IMR-90 (cell line): Measurements from ENCODE around the gene MND1. TPM values are rescaled to one million over a fixed set of nuclear protein-coding genes. Genes with fewer than 3 reads are reported as not detected.

ENCODE experiments used
- ATAC-seq: fragments of 200-7000 bp; cut with Tn5 transposase; 2 replicates; pipeline ENCODE4 v1.9.1; 2020; ENCODE audit warnings: low read depth, mild to moderate bottlenecking, moderate library complexity
- BruUV-seq: library from RNA; stranded (reverse); fragments of 400-500 nt; replicated peaks from 2 replicates; lab custom pipeline; 2021; lab: Mats Ljungman, UMichigan
- CTCF ChIA-PET: fragments of 300-600 bp; formaldehyde crosslinking; extraction: SDS; loops from one replicate; lab custom pipeline; 2021; ENCODE audit warnings: antibody characterized with exemption; lab: Yijun Ruan, JAX
- POLR2A ChIA-PET: fragments of 300-600 bp; sonication (Branson Sonifier 250); formaldehyde crosslinking; loops from one replicate; lab custom pipeline; 2022; ENCODE audit warnings: antibody characterized with exemption; ENCODE audit not compliant: unreplicated experiment; lab: Charles Lee
- DNase-seq: peaks from one replicate; pipeline ENCODE4 v3.0.0; 2013
- H2AFZ ChIP-seq: replicated peaks from 2 replicates; pipeline ENCODE3; 2013; ENCODE audit warnings: low read length, mild to moderate bottlenecking; ENCODE audit not compliant: poor library complexity
- H2AK5ac ChIP-seq: 2 replicates; pipeline ENCODE4 v1.6.1; 2013; ENCODE audit warnings: low read depth, low read length, inconsistent platforms
- H2AK9ac ChIP-seq: replicated peaks from 2 replicates; pipeline ENCODE3; 2013; ENCODE audit warnings: mild to moderate bottlenecking, low read depth, low read length, moderate library complexity; ENCODE audit not compliant: poor library complexity
- H2BK120ac ChIP-seq: 2 replicates; pipeline ENCODE4 v1.6.1; 2013; ENCODE audit warnings: low read depth, low read length, inconsistent platforms
- H2BK15ac ChIP-seq: 3 replicates; pipeline ENCODE4 v1.6.1; 2013; ENCODE audit warnings: low read depth, low read length, inconsistent platforms
- H2BK20ac ChIP-seq: 2 replicates; pipeline ENCODE4 v1.6.1; 2013; ENCODE audit warnings: low read depth, mild to moderate bottlenecking, inconsistent platforms, low read length, moderate library complexity
- H2BK5ac ChIP-seq: 2 replicates; pipeline ENCODE4 v1.6.1; 2013; ENCODE audit warnings: mild to moderate bottlenecking, low read depth, low read length, inconsistent platforms; ENCODE audit not compliant: poor library complexity, severe bottlenecking
- H3K14ac ChIP-seq: replicated peaks from 2 replicates; pipeline ENCODE4 v1.6.1; 2013; ENCODE audit warnings: low read depth, low read length, inconsistent platforms
- H3K18ac ChIP-seq: 2 replicates; pipeline ENCODE4 v1.6.1; 2013; ENCODE audit warnings: low read depth, low read length, control low read depth
- H3K23ac ChIP-seq: 2 replicates; pipeline ENCODE4 v1.6.1; 2013; ENCODE audit warnings: low read depth, low read length, inconsistent platforms
- H3K27ac ChIP-seq: 2 replicates; pipeline ENCODE4 v1.5.1; 2013; ENCODE audit warnings: mild to moderate bottlenecking, control low read depth, low read length; ENCODE audit not compliant: insufficient read depth
- H3K27me3 ChIP-seq: 2 replicates; pipeline ENCODE4 v1.6.1; 2013; ENCODE audit warnings: low read length; ENCODE audit not compliant: control insufficient read depth, insufficient read depth
- H3K36me3 ChIP-seq: 2 replicates; pipeline ENCODE4 v1.6.1; 2013; ENCODE audit warnings: low read length, mixed read lengths; ENCODE audit not compliant: control insufficient read depth, insufficient read depth
- H3K4ac ChIP-seq: 2 replicates; pipeline ENCODE4 v1.6.1; 2013; ENCODE audit warnings: low read depth, low read length, inconsistent platforms
- H3K4me1 ChIP-seq: 2 replicates; pipeline ENCODE4 v1.6.1; 2013; ENCODE audit warnings: low read length, mixed read lengths; ENCODE audit not compliant: control insufficient read depth, insufficient read depth
- H3K4me2 ChIP-seq: 2 replicates; pipeline ENCODE4 v1.6.1; 2013; ENCODE audit warnings: low read depth, mild to moderate bottlenecking, control low read depth, low read length, moderate library complexity
- H3K4me3 ChIP-seq: 2 replicates; pipeline ENCODE4 v1.5.1; 2013; ENCODE audit warnings: low read depth, mild to moderate bottlenecking, control low read depth, low read length, moderate library complexity; ENCODE audit not compliant: insufficient read depth
- H3K56ac ChIP-seq: 2 replicates; pipeline ENCODE4 v1.6.1; 2013; ENCODE audit warnings: low read length, inconsistent platforms; ENCODE audit not compliant: insufficient read depth; ENCODE audit errors: extremely low read depth
- H3K79me1 ChIP-seq, 2 experiments: 2 replicates each; pipeline ENCODE4 v1.6.1; 2013; ENCODE audit warnings: low read length in 2 of 2, inconsistent platforms in 1 of 2, low read depth in 1 of 2
- H3K9ac ChIP-seq: 2 replicates; pipeline ENCODE4 v1.6.1; 2013; ENCODE audit warnings: low read depth, low read length, control low read depth
- H3K9me1 ChIP-seq: 2 replicates; pipeline ENCODE4 v1.6.1; 2013; ENCODE audit warnings: low read length, inconsistent platforms; ENCODE audit not compliant: insufficient read depth
- H3K9me3 ChIP-seq: 2 replicates; pipeline ENCODE4 v1.6.1; 2013; ENCODE audit warnings: low read length; ENCODE audit not compliant: control insufficient read depth, insufficient read depth
- H4K20me1 ChIP-seq: 2 replicates; pipeline ENCODE4 v1.6.1; 2013; ENCODE audit warnings: low read length, inconsistent platforms; ENCODE audit not compliant: insufficient read depth
- H4K5ac ChIP-seq: 2 replicates; pipeline ENCODE4 v1.6.1; 2013; ENCODE audit warnings: mild to moderate bottlenecking, low read depth, low read length, control low read depth
- H4K8ac ChIP-seq, 2 experiments: 2 replicates each; pipeline ENCODE4 v1.6.1; 2013; ENCODE audit warnings: low read depth in 2 of 2, low read length in 2 of 2, control low read depth in 1 of 2, inconsistent platforms in 1 of 2
- H4K91ac ChIP-seq: 2 replicates; pipeline ENCODE4 v1.6.1; 2013; ENCODE audit warnings: low read depth, low read length, inconsistent platforms; ENCODE audit not compliant: insufficient read depth
- MXI1 ChIP-seq: IDR thresholded peaks from 2 replicates; pipeline ENCODE4 v1.6.1; 2012; ENCODE audit warnings: low read depth, mild to moderate bottlenecking, low read length, moderate library complexity, borderline replicate concordance
- RAD21 ChIP-seq: IDR thresholded peaks from 2 replicates; pipeline ENCODE4 v1.6.1; 2012; ENCODE audit warnings: low read length, improper control_type of control experiment
- SMC3 ChIP-seq: fragments of 150-350 bp; IDR thresholded peaks from 2 replicates; pipeline ENCODE4 v1.6.1; 2016; ENCODE audit warnings: low read depth, mild to moderate bottlenecking, antibody characterized with exemption, low read length, moderate library complexity
- WGBS, 2 experiments: methylation state at CpG; one replicate each; pipeline versions ENCODE4 v1.1.5 to v1.1.7; 2013; ENCODE audit warnings: missing lambda C conversion rate in 2 of 2; ENCODE audit not compliant: insufficient read length in 1 of 2; ENCODE audit errors: extremely low coverage in 2 of 2; 5-methylcytosine and 5-hydroxymethylcytosine counted together
- dilution Hi-C: fragments of 300-500 bp; cut with HindIII; formaldehyde crosslinking; loops from one replicate; pipeline ENCODE4 v1.14.3; 2018; ENCODE audit warnings: low sequenced_read_pairs; ENCODE audit not compliant: unreplicated experiment
- in situ Hi-C: fragments of 300-500 bp; cut with MboI; formaldehyde crosslinking; loops from 3 replicates; pipeline ENCODE4 v1.14.3; 2019; ENCODE audit warnings: low sequenced_read_pairs, inconsistent platforms, mixed read lengths
- intact Hi-C: fragments of 100-400 bp; cut with micrococcal nuclease; formaldehyde crosslinking; loops from 2 replicates; pipeline ENCODE4 v1.10.0; 2022
- polyA plus RNA-seq, 3 experiments: library from polyadenylated mRNA; depleted of rRNA; stranded (reverse); fragments of >200 nt; gene quantifications; 2 replicates each; pipeline ENCODE4 v1.2.3, GENCODE V29; 2012; ENCODE audit warnings: low replicate concordance in 1 of 3
- total RNA-seq: library from RNA; depleted of rRNA; stranded (reverse); fragments of >200 nt; gene quantifications from 2 replicates; pipeline ENCODE4 v1.2.3, GENCODE V29; 2012
- TF ChIP-seq, protein P1 (sequence below): conservative IDR thresholded peaks from 2 replicates; pipeline ENCODE4 v1.5.1; 2012; ENCODE audit warnings: mild to moderate bottlenecking, low read depth, low read length, improper control_type of control experiment

Gene MND1
- total and polyA plus RNA-seq, 2 of the 4 experiments (the other 2 are of a cell fraction), result 0.36 to 3.5 TPM

- Histone ChIP-seq H3K36me3 (no peaks in the 10 kb centered on the region), H2BK15ac (no peak overlapping the region), H2AK9ac (no peak overlapping the region), H3K4me3 (no peak overlapping the region), H3K9ac (no peak overlapping the region), H3K79me1 (no peaks in the 10 kb centered on the region), H4K5ac (no peak overlapping the region), H3K4ac (no peak overlapping the region), H2BK120ac (no peak overlapping the region), H3K27ac (no peak overlapping the region), H3K18ac (no peak overlapping the region), H4K91ac (no peak overlapping the region), H3K56ac (no peak overlapping the region), H3K14ac (no peak overlapping the region), H2BK20ac (no peak overlapping the region), H3K27me3 (no peaks in the 10 kb centered on the region), H3K4me2 (no peak overlapping the region), H3K23ac (no peak overlapping the region), H2AFZ (no peak overlapping the region), H4K8ac (no peak overlapping the region), H3K9me3 (no peaks in the 10 kb centered on the region; the same call in 1 of the 2 replicates), H3K9me1 (no peaks in the 10 kb centered on the region), H2BK5ac (no peak overlapping the region), H4K20me1 (no peaks in the 10 kb centered on the region), H2AK5ac (no peak overlapping the region), H3K4me1 (no peaks in the 10 kb centered on the region)
- ATAC-seq (no peak), DNase-seq (no peak)
- no TSS peak for BruUV-seq
- WGBS, 2 experiments, result 94% methylated on average over 2 of the region's 6 CpGs; no CpG with 5 or more reads in 1 of the 2 experiments
- dilution Hi-C loops (no loop called here), intact Hi-C loops (no loop called here), in situ Hi-C loops (no loop called here)
- ChIA-PET POLR2A (no interaction called here), CTCF (no interaction called here)
- no peak for TF ChIP-seq RAD21
- TF ChIP-seq SMC3, result no peak
- TF ChIP-seq, protein P1, sequence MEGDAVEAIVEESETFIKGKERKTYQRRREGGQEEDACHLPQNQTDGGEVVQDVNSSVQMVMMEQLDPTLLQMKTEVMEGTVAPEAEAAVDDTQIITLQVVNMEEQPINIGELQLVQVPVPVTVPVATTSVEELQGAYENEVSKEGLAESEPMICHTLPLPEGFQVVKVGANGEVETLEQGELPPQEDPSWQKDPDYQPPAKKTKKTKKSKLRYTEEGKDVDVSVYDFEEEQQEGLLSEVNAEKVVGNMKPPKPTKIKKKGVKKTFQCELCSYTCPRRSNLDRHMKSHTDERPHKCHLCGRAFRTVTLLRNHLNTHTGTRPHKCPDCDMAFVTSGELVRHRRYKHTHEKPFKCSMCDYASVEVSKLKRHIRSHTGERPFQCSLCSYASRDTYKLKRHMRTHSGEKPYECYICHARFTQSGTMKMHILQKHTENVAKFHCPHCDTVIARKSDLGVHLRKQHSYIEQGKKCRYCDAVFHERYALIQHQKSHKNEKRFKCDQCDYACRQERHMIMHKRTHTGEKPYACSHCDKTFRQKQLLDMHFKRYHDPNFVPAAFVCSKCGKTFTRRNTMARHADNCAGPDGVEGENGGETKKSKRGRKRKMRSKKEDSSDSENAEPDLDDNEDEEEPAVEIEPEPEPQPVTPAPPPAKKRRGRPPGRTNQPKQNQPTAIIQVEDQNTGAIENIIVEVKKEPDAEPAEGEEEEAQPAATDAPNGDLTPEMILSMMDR, result no peak
- no peak for TF ChIP-seq MXI1
Measured at GRCh38 chr4:153371701-153372234, 27.3 kb downstream of the MND1 start.
